ENCODE measurements around the gene TMEM44. TPM values are rescaled to one million over a fixed set of nuclear protein-coding genes. Genes with fewer than 3 reads are reported as not detected.

Gene TMEM44
- total RNA-seq, 1 experiment from 2014 or later = 11.8 TPM

GRCh38 chr3:194682189-194682693, 49.0 kb upstream of the TMEM44 start:
- no TSS peak for BruUV-seq (replicated peaks)
- no peaks in the 10 kb centered on the region for H3K9me3 Mint-ChIP-seq (ENCODE audit: unreplicated experiment)
- H3K9me3 ChIP-seq = no peaks in the 10 kb centered on the region
- POLR2A ChIA-PET = interaction anchor here (0.6 to 1.1 kb wide), 4 partner anchors 10 to 87 kb away, joined by 3 to 7 read pairs (median 4); partner anchors contain the start of gene LSG1
- TF ChIP-seq CTCF (IDR thresholded peaks at IDR 0.05; ENCODE audit: insufficient read depth in 1 of 2, low read depth in 1 of 2, low read length in 1 of 2, severe bottlenecking in 1 of 2, unreplicated experiment in 1 of 2) = no peak
- peaks cover 7% of the 10 kb centered on the region for H3K4me1 Mint-ChIP-seq (ENCODE audit: low read depth, unreplicated experiment)
- H3K36me3 ChIP-seq (ENCODE audit: control insufficient read depth, insufficient read depth, low read length) = no peaks in the 10 kb centered on the region
- intact Hi-C loops (cut with micrococcal nuclease; ENCODE audit: unreplicated experiment) = loop anchor here (1.0 to 10.0 kb wide), 6 partner anchors 87 to 578 kb away; no protein-coding TSS in a partner anchor
- H3K4me1 ChIP-seq = peaks cover 10% of the 10 kb centered on the region; the same call in 1 of the 2 replicates
- H3K27me3 Mint-ChIP-seq (ENCODE audit: insufficient read depth, unreplicated experiment) = no peaks in the 10 kb centered on the region
- H3K4me3 Mint-ChIP-seq (ENCODE audit: unreplicated experiment) = no peak overlapping the region
- CTCF ChIA-PET = interaction anchor here (0.6 to 2.1 kb wide), 43 partner anchors 8 to 588 kb away, joined by 3 to 32 read pairs (median 5); partner anchors contain the start of genes LSG1 and XXYLT1
- no peaks in the 10 kb centered on the region for H3K27me3 ChIP-seq (replicated peaks; ENCODE audit: control insufficient read depth, insufficient read depth, low read length)
- H3K27ac Mint-ChIP-seq (ENCODE audit: unreplicated experiment) = no peak overlapping the region
- peaks cover 12% of the 10 kb centered on the region for H3K36me3 Mint-ChIP-seq (ENCODE audit: insufficient read depth, unreplicated experiment)
- H3K4me3 ChIP-seq (ENCODE audit: low read depth, low read length) = no peak overlapping the region
- DNase-seq = no peak

- H3K9me3 Mint-ChIP-seq (ENCODE audit: unreplicated experiment) = no peaks in the 10 kb centered on the region
- no peak for DNase-seq
- POLR2A ChIA-PET = no interaction called here
- TF ChIP-seq CTCF (IDR thresholded peaks at IDR 0.05; ENCODE audit: insufficient read depth in 1 of 2, low read depth in 1 of 2, low read length in 1 of 2, severe bottlenecking in 1 of 2, unreplicated experiment in 1 of 2) = no peak
- Histone ChIP-seq H3K27me3 (replicated peaks; ENCODE audit: control insufficient read depth, insufficient read depth, low read length) (no peaks in the 10 kb centered on the region), H3K9me3 (no peaks in the 10 kb centered on the region), H3K4me3 (ENCODE audit: low read depth, low read length) (no peak overlapping the region), H3K36me3 (ENCODE audit: control insufficient read depth, insufficient read depth, low read length) (no peaks in the 10 kb centered on the region), H3K4me1 (peaks cover 6% of the 10 kb centered on the region; the same call in 1 of the 2 replicates)
- BruUV-seq (replicated peaks) = no TSS peak
- peaks cover 12% of the 10 kb centered on the region for H3K36me3 Mint-ChIP-seq (ENCODE audit: insufficient read depth, unreplicated experiment)
- H3K27me3 Mint-ChIP-seq (ENCODE audit: insufficient read depth, unreplicated experiment) = no peaks in the 10 kb centered on the region
- CTCF ChIA-PET = no interaction called here
- no peak overlapping the region for H3K4me3 Mint-ChIP-seq (ENCODE audit: unreplicated experiment)
- intact Hi-C loops (cut with micrococcal nuclease; ENCODE audit: unreplicated experiment) = loop anchor here (10.0 kb wide), 1 partner anchor 194 kb away; no protein-coding TSS in a partner anchor
- no peak overlapping the region for H3K27ac Mint-ChIP-seq (ENCODE audit: unreplicated experiment)
- peaks cover 7% of the 10 kb centered on the region for H3K4me1 Mint-ChIP-seq (ENCODE audit: low read depth, unreplicated experiment)
Measured at GRCh38 chr3:194680888-194681615, 47.8 kb upstream of the TMEM44 start.

GRCh38 chr3:194676471-194676870, 43.3 kb upstream of the TMEM44 start:
- Histone ChIP-seq H3K27me3 (replicated peaks; ENCODE audit: control insufficient read depth, insufficient read depth, low read length) (no peaks in the 10 kb centered on the region), H3K36me3 (ENCODE audit: control insufficient read depth, insufficient read depth, low read length) (no peaks in the 10 kb centered on the region), H3K9me3 (no peaks in the 10 kb centered on the region), H3K4me3 (ENCODE audit: low read depth, low read length) (no peak overlapping the region), H3K4me1 (no peaks in the 10 kb centered on the region; the same call in 1 of the 2 replicates)
- Mint-ChIP-seq H3K36me3 (ENCODE audit: insufficient read depth, unreplicated experiment) (peaks cover 16% of the 10 kb centered on the region), H3K9me3 (ENCODE audit: unreplicated experiment) (no peaks in the 10 kb centered on the region), H3K27ac (ENCODE audit: unreplicated experiment) (no peak overlapping the region), H3K4me3 (ENCODE audit: unreplicated experiment) (no peak overlapping the region), H3K4me1 (ENCODE audit: low read depth, unreplicated experiment) (no peaks in the 10 kb centered on the region), H3K27me3 (ENCODE audit: insufficient read depth, unreplicated experiment) (no peaks in the 10 kb centered on the region)
- POLR2A ChIA-PET = no interaction called here
- CTCF ChIA-PET = no interaction called here
- BruUV-seq (replicated peaks) = no TSS peak
- intact Hi-C loops (cut with micrococcal nuclease; ENCODE audit: unreplicated experiment) = no loop called here
- DNase-seq = no peak
- TF ChIP-seq CTCF (IDR thresholded peaks at IDR 0.05; ENCODE audit: insufficient read depth in 1 of 2, low read depth in 1 of 2, low read length in 1 of 2, severe bottlenecking in 1 of 2, unreplicated experiment in 1 of 2) = no peak
